Activated naive CD8-positive, alpha-beta T cell (primary cell): ENCODE results near the gene LACRT.
A peak's percentile ranks its signal among the peaks of the same experiment; 100 is the strongest.

ENCODE experiments used
- H3K27ac Mint-ChIP-seq: one replicate; pipeline ENCODE4 v1.8.0; 2021; ENCODE audit warnings: mixed read lengths
- H3K27me3 Mint-ChIP-seq: one replicate; pipeline ENCODE4 v1.8.0; 2021; ENCODE audit warnings: mixed read lengths
- H3K36me3 Mint-ChIP-seq: one replicate; pipeline ENCODE4 v1.8.0; 2021; ENCODE audit warnings: mixed read lengths
- H3K4me1 Mint-ChIP-seq: one replicate; pipeline ENCODE4 v1.8.0; 2021; ENCODE audit warnings: low read depth, mixed read lengths
- H3K4me3 Mint-ChIP-seq: one replicate; pipeline ENCODE4 v1.8.0; 2021; ENCODE audit warnings: mild to moderate bottlenecking, mixed read lengths
- H3K9me3 Mint-ChIP-seq: one replicate; pipeline ENCODE4 v1.8.0; 2021; ENCODE audit warnings: low read depth, mixed read lengths

LACRT gene

DNA sequence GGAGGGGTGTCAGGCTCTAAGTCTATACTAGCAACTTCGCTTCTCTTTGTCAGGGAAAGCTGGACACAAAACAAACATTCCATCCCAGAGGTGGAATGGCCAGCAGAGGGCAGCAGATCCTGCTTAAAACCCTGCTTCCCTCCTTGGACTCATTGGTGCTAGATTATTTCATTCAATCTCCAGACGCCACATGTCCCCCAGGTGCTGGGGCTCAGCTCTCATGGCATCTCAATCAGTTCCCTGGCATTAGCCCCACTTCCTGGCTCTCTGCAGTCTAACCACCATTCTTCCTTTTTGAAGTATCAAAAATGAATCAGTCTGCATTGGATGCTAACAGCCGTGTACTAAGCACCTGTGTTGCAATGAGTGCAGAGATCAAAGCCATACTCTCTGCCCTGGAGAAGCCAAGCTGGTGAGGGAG, 38.2 kb downstream of the LACRT start:
- peaks cover 6% of the 10 kb centered on the region for H3K27me3 Mint-ChIP-seq
- no peaks in the 10 kb centered on the region for H3K9me3 Mint-ChIP-seq
- H3K36me3 Mint-ChIP-seq = no peaks in the 10 kb centered on the region
- no peak overlapping the region for H3K4me3 Mint-ChIP-seq
- H3K27ac Mint-ChIP-seq = no peak overlapping the region
- peaks cover 5% of the 10 kb centered on the region for H3K4me1 Mint-ChIP-seq

GRCh38 chr12:54595471-54595870, 39.2 kb downstream of the LACRT start:
- Mint-ChIP-seq H3K4me3 (no peak overlapping the region), H3K9me3 (no peaks in the 10 kb centered on the region), H3K4me1 (peaks cover 5% of the 10 kb centered on the region), H3K27me3 (peaks cover 6% of the 10 kb centered on the region), H3K36me3 (no peaks in the 10 kb centered on the region), H3K27ac (no peak overlapping the region)

- Mint-ChIP-seq H3K4me3 (no peak overlapping the region), H3K27me3 (peaks cover 15% of the 10 kb centered on the region), H3K27ac (no peak overlapping the region), H3K9me3 (no peaks in the 10 kb centered on the region), H3K4me1 (peaks cover 11% of the 10 kb centered on the region), H3K36me3 (no peaks in the 10 kb centered on the region)
These were observed 41.0 kb downstream of the LACRT start for GRCh38 chr12:54593725-54594124.

DNA sequence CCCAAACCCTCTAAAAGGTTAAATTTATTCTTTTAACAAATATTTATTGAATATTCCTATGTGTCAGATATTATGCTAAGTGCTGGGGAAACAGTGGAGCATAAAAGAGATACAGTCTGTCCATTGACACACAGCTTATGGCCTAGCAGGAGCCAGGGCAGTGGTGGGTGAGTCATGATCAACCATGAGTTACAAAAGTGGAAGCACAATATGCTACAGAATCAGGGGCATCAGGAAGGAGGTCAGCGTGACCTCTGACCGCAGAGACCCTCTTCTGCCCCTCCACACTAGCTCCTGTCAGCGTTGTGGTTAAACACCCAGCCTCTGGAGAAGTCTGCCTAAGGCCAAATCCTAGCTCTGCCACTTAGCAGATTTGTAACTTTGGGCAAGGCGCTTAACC, 41.6 kb downstream of the LACRT start:
- Mint-ChIP-seq H3K4me3 (no peak overlapping the region), H3K27ac (no peak overlapping the region), H3K27me3 (peaks cover 16% of the 10 kb centered on the region), H3K36me3 (no peaks in the 10 kb centered on the region), H3K4me1 (peaks cover 12% of the 10 kb centered on the region), H3K9me3 (no peaks in the 10 kb centered on the region)

DNA sequence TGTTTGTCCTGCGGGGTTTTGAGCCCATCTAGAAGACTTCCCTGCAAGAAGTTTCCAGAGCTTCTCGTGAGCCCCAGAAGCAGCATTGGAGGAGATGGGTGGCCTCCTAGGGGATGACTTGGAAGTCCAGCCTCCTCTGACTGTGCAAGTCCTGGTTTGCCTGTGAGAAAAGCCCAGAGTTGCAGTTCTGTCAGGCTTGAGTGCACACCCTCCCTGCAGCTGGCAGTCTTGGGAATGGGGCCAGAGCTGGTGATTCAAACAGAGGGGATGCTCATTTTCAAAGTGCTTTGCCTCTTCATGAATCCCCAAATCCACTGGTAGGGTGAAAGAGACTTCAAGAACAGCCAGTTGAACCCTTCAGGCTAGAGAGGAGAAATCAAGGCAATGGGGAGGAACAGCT, 42.4 kb downstream of the LACRT start:
- peaks cover 21% of the 10 kb centered on the region for H3K27me3 Mint-ChIP-seq
- no peaks in the 10 kb centered on the region for H3K36me3 Mint-ChIP-seq
- no peak overlapping the region for H3K27ac Mint-ChIP-seq
- no peaks in the 10 kb centered on the region for H3K9me3 Mint-ChIP-seq
- H3K4me3 Mint-ChIP-seq = no peak overlapping the region
- peaks cover 12% of the 10 kb centered on the region for H3K4me1 Mint-ChIP-seq

GRCh38 chr12:54590978-54591591, 43.6 kb downstream of the LACRT start:
- H3K36me3 Mint-ChIP-seq = no peaks in the 10 kb centered on the region
- H3K27ac Mint-ChIP-seq = no peak overlapping the region
- H3K9me3 Mint-ChIP-seq = no peaks in the 10 kb centered on the region
- peaks cover 27% of the 10 kb centered on the region for H3K27me3 Mint-ChIP-seq
- H3K4me1 Mint-ChIP-seq = peaks cover 9% of the 10 kb centered on the region
- no peak overlapping the region for H3K4me3 Mint-ChIP-seq

- Mint-ChIP-seq H3K4me3 (peak overlapping the region; percentile 82), H3K27ac (no peak overlapping the region)
These were observed 44.7 kb downstream of the LACRT start for GRCh38 chr12:54589964-54590363.

GRCh38 chr12:54588890-54589267, 45.8 kb downstream of the LACRT start:
- Mint-ChIP-seq H3K4me1 (peaks cover 9% of the 10 kb centered on the region), H3K36me3 (no peaks in the 10 kb centered on the region), H3K4me3 (peak overlapping the region; percentile 82), H3K27ac (no peak overlapping the region), H3K9me3 (no peaks in the 10 kb centered on the region), H3K27me3 (peaks cover 43% of the 10 kb centered on the region)

More at GRCh38 chr12:54589964-54590363, 44.7 kb downstream of the LACRT start:
- Mint-ChIP-seq H3K36me3 (no peaks in the 10 kb centered on the region), H3K9me3 (no peaks in the 10 kb centered on the region), H3K27me3 (peaks cover 35% of the 10 kb centered on the region), H3K4me1 (peaks cover 9% of the 10 kb centered on the region)

DNA sequence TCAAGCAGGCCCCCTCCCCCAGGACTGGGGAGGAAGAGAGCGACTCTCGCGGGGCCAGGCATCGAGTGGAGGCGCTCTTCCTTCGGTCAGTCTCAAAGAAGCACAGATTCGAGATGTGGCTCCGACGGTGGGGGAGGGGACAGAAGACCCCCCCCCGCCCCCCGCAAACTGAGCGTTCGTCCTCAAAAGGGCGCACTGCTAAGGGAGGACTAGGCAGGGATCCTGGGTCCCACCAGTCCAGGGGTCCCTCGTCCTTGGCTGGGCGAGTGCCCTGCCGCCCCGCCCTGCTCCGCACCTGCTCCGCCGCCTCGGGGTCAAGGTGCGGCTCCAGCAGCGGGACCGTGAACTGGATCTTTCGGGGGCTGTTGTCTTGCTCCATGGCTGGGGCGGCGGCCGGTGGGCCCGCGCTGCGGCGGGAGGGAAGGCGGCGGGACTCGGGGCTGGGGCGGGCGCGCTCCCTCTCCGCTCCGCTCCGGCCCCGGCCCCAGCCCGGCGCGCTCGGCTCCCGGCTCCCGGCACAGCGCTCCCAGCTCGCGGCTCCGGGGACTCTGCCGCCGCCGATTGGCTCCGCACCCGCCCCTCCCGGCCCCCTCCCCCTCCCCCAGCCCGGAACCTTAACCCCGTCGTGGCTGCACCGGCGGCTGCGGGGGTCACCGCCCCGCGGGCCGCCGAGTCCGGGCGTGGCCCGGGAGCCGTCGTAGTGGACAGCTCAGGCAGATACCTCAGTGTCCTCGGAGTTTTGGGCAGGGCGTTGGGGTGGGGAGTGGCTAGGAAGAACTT, 46.4 kb downstream of the LACRT start, which contains the start of gene PPP1R1A:
Gene PPP1R1A, minus strand, starts transcription at position 550 of the 780 bp plus-strand sequence. Its CDS starts 171 bp downstream, at position 379.
- Mint-ChIP-seq H3K9me3 (no peaks in the 10 kb centered on the region), H3K27me3 (peaks cover 43% of the 10 kb centered on the region), H3K4me1 (peaks cover 9% of the 10 kb centered on the region), H3K4me3 (peak within 1 kb of the TSS; percentile 82), H3K36me3 (no peaks in the 10 kb centered on the region), H3K27ac (no peak within 1 kb of the TSS)

DNA sequence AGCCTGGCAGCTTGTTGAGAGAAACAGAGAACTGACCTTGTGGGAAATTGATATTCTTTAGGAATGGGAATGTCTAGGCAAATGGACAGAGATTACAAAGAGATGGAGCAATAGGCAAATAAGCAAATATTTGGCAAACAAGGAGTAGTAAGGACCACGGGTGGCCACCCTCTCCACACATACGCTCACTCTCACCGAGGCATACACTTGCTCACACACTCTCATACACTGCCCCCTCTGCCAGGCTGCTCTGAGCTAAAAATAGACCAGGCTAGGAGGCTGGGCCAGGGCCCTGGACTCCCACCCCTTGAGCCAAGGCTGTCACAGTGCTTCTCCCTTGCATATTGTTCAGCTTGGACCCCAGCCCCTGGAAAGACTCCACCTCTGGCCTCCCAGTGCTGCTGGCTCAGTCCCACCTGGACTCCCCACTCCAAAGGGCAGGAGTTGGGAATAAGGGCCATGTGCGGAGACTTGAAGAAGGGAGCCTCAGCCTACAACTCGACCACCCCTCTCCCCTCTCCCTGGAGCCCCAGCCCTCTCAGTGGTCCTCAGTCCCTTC, 47.3 kb downstream of the LACRT start:
- no peaks in the 10 kb centered on the region for H3K36me3 Mint-ChIP-seq
- H3K9me3 Mint-ChIP-seq = no peaks in the 10 kb centered on the region
- peaks cover 9% of the 10 kb centered on the region for H3K4me1 Mint-ChIP-seq
- H3K27me3 Mint-ChIP-seq = peaks cover 43% of the 10 kb centered on the region
- no peak overlapping the region for H3K27ac Mint-ChIP-seq
- peak overlapping the region; percentile 25 for H3K4me3 Mint-ChIP-seq

- Mint-ChIP-seq H3K27me3 (peaks cover 43% of the 10 kb centered on the region), H3K36me3 (no peaks in the 10 kb centered on the region), H3K4me3 (peak overlapping the region; percentile 25), H3K4me1 (peaks cover 9% of the 10 kb centered on the region), H3K27ac (no peak overlapping the region), H3K9me3 (no peaks in the 10 kb centered on the region)
These were observed 48.1 kb downstream of the LACRT start for GRCh38 chr12:54586620-54587019.

DNA sequence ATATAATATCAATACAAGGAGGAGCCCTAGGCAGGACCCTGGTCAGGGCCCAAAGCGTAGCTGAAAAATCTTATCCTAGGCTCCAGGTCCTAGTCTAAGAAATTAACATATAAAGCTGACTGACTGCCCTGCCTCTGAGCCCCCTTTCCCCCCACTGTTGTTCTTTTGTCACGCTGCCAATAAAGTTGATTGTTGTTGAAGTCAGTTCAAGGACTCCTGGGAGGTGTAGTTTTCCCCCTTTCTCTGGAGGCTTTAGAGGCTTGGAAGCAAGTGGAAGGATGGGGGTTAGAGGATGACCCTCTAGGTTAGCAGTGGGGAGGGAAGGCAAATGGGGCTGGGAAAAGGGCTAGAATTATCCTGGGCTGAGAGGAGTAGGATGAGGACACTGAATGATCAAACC, 49.5 kb downstream of the LACRT start:
- no peak overlapping the region for H3K4me3 Mint-ChIP-seq
- H3K4me1 Mint-ChIP-seq = peaks cover 9% of the 10 kb centered on the region
- peaks cover 43% of the 10 kb centered on the region for H3K27me3 Mint-ChIP-seq
- H3K36me3 Mint-ChIP-seq = no peaks in the 10 kb centered on the region
- H3K27ac Mint-ChIP-seq = no peak overlapping the region
- no peaks in the 10 kb centered on the region for H3K9me3 Mint-ChIP-seq

- no peaks in the 10 kb centered on the region for H3K9me3 Mint-ChIP-seq
- H3K27ac Mint-ChIP-seq = no peak overlapping the region
- no peaks in the 10 kb centered on the region for H3K36me3 Mint-ChIP-seq
- peaks cover 33% of the 10 kb centered on the region for H3K27me3 Mint-ChIP-seq
- H3K4me3 Mint-ChIP-seq = no peak overlapping the region
- H3K4me1 Mint-ChIP-seq = peaks cover 10% of the 10 kb centered on the region
These were observed 50.6 kb downstream of the LACRT start for GRCh38 chr12:54584128-54584527.

GRCh38 chr12:54583726-54584125, 51.0 kb downstream of the LACRT start:
- H3K27ac Mint-ChIP-seq = no peak overlapping the region
- H3K4me3 Mint-ChIP-seq = no peak overlapping the region

DNA sequence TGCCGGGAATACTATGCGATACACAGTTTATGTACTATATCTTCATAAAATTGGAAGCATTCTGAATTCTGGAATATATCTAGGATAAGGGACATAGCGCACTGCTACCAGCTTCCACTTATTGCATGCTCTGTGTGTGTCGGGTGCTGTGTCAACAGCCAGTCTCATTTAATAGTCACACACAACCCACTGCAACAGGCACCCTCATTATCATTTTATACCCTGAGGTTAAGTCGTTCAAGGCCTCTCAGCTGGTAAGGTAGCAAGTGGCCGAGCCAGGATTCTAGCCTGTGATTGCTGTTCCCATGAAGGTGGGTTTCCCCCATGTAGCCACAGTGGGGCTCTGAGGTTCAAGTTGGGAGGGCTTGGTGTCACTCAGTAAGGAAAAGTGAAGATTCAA, 53.3 kb downstream of the LACRT start:
- no peaks in the 10 kb centered on the region for H3K36me3 Mint-ChIP-seq
- H3K27me3 Mint-ChIP-seq = peaks cover 15% of the 10 kb centered on the region
- no peaks in the 10 kb centered on the region for H3K9me3 Mint-ChIP-seq
- no peak overlapping the region for H3K4me3 Mint-ChIP-seq
- no peak overlapping the region for H3K27ac Mint-ChIP-seq
- peaks cover 4% of the 10 kb centered on the region for H3K4me1 Mint-ChIP-seq

More at GRCh38 chr12:54583726-54584125, 51.0 kb downstream of the LACRT start:
- Mint-ChIP-seq H3K36me3 (no peaks in the 10 kb centered on the region), H3K27me3 (peaks cover 29% of the 10 kb centered on the region), H3K4me1 (peaks cover 7% of the 10 kb centered on the region), H3K9me3 (no peaks in the 10 kb centered on the region)
